ENCODE measurements around the gene PICK1.

DNA sequence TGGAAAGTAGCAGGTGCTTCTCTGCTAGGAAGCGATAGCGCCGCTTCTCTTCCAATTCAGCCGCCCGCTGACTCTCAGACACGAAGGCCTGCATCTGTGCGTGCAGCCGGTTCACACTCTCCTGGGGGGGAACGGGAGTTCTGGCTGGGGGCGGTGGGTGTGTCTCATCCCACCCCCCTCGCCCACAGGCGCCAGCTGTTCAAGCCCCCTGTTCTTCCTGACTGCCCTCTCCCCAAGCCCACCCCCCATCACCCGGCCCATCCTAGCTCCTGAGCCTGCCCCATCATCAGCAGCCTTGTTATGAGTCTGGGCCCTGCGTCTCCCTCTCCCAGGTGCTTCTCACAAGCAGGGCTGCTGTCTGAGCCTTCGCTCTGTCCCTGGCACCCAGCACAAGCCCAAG is 39.9 kb downstream of the PICK1 start:
- TF ChIP-seq CTCF (IDR thresholded peaks at IDR 0.05): no peak
- no peak for TF ChIP-seq POLR2AphosphoS5 (IDR thresholded peaks at IDR 0.05; ENCODE audit: insufficient read depth in 1 of 2, low read depth in 1 of 2)

Measured in vagina (tissue), 2 donors.